Sciatic nerve (tissue), 2 donors: ENCODE data around the gene HDAC4. TPM values are rescaled to one million over a fixed set of nuclear protein-coding genes. Genes with fewer than 3 reads are reported as not detected.

Experiments
- ATAC-seq: fragments of 200-7000 bp; cut with Tn5 transposase; one replicate; pipeline ENCODE4 v1.9.1; 2020; ENCODE audit warnings: mild to moderate bottlenecking, moderate library complexity
- DNase-seq: peaks from one replicate; pipeline ENCODE4 v3.0.0-alpha.2; 2020; ENCODE audit warnings: low spot score
- intact Hi-C: fragments of 100-400 bp; cut with DNase I; formaldehyde crosslinking; loops from one replicate; pipeline ENCODE4 v1.14.2; 2022
- total RNA-seq: library from RNA; stranded (reverse); fragmentation: NEBNext Ultra II Directional; extraction: Animal tissue kit (Norgen Biotek cat#: 25700); gene quantifications from one replicate; pipeline ENCODE4 v1.2.1, GENCODE V29; 2021
- donor health status: DM: no; HTN: no; CAD: no.
- donor health status: DM: no; HTN: no; CAD: no.

HDAC4 gene
- total RNA-seq, 1 donor from 2014 or later: 99.5 TPM

DNA sequence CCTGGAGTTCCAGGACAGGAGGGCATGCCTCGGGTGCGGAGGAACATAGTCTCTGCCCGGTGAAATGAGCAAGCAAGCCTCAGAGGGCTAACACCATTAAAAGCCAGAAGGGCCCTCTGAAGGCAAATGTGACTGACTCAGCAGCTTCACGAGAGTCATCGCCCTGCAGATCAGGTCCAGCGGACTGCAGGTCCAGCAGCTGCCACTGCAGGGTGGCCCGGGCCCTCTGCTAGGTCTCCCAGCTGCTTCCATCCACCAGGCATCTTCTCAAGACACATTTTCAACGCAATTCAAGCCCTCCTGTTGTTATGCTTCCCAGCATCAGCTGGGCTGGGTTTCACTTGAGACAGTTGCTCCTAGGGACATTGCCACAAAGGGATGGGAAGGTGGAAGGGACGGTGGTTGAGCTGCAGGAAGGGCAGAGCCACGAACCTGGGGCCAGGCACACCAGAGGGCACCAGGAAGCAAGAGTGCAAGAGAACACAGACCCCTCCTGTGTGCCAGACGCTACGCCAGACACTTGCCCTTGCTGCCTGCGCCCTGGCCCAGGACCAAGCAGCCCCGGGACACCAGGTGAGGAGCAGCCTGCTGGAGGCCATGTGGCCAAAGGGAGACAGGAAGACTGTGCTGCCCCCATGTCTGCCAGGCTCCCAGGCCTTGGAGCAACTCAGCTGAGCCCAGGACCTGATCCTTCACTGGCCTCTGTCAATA, 173.0 kb downstream of the HDAC4 start:
- no peak for ATAC-seq
- no peak for DNase-seq
- intact Hi-C loops: no loop called here

DNA sequence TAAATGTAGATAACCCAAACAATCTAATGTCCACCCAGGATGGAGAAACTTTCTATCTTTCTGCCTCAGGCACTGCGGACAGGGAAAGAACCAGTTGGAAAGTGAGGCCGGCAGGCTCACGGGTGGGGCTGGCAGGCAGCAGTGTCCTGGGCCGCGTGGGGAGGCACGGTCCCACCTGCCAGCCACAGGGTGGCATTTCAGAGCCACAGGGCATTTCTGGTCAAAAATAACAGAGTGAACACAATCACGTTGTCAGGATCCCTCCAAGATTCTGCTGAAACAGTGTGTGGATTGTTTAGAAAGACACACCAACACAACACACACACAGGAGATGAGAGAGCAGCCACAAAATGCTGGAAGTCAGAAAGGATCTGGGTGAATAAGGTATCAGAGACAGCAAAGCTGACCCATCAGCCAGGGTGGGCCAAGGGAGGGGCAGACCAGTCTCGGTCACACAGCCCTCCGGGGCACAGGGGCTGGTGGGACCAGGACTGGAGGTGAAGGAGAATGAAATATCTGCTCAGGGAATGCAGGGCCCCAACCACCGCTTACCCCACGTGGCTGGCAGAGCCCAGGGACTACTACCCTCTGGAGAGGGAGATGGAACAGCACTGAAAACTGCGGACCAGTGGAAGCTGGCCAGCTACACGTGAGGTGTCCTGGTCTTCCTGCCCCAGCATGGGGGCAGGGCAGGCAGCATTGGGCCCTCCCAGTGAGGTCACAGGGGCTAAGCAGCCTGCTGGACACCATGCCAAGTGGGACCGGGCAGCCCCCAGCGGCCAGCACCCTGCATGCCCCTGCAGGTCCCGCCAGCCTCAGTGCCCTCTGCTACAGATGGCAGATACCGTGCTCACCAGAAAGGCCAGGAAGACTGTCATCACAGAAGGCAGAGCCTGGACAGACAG, 173.9 kb downstream of the HDAC4 start:
- DNase-seq (no peak), ATAC-seq (peak; percentile 5)
- intact Hi-C loops: no loop called here

DNA sequence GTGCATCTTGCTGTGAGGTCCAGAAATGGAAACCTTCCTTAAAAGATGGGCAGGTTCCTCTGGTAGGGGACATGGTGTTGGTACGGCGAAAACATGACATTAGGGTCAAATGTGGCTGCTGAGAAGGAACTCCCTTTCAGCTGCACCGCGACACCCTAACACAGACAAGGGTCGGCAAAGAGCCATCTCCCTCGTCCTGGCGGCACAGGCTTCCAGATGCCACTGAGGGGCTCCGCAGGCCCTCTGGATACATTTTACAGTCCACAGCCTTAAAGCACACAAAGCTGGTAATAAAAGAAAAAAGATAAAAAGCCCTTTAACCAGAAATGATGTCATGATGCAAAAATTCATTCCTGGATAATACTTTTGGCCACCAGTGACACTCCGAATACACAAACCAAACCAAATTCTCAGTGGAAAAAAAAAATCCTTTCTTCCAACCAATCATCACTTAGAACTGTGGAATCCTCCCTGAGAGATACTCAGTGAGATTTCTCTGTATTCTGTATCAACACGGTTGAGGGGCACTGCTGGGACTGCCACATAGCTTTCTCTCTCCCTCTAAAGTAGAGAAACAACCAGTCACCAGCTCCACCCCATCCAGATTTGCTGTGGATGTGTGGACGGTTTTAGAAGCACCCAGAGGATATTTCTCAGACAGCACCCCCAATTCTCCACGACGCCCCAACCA, 174.8 kb downstream of the HDAC4 start:
- ATAC-seq: peak; percentile 50
- DNase-seq: no peak
- intact Hi-C loops: no loop called here

DNA sequence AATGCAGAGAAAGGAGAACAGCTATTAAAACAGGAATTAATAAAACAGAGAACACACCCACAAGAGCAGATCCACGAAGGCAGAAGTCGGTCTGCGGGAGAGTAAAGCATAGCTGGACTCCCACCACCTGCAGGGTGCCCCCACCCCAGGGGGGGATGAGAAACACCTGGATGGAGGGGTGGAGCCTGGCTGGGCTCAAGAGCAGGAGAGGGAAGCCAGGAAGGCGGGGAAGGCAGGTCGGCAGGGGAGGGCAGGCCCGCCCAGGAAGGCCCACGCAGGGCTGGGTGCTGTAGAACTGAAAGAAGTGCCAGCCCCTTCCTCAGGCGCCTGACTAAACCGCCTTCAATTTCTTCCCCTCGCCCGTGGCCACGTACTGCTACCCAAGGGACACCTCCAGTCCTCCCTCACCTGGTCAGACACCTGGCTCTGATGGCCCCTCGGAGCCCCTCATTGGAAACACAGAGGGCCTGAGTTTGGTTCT, 175.4 kb downstream of the HDAC4 start:
- intact Hi-C loops: no loop called here
- DNase-seq (no peak), ATAC-seq (no peak)

DNA sequence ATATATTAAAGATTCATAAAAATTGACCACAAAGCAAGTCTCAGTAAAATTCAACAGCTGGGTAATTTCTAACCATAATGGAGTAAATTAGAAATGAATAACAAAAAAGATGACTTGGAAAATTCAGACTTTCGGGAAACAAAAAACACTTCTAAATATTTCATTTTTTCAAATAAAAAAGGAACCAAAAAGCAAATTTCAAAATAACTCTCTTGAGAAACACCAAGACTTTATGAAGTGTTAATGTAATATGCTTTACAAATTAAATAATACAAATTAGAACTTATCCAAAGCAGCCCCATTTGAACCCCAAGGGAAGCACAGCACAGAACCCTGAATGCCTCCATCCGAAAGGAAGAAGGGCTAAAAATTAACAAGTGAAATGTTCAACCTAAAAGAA, 175.9 kb downstream of the HDAC4 start:
- intact Hi-C loops: no loop called here
- DNase-seq: no peak

DNA sequence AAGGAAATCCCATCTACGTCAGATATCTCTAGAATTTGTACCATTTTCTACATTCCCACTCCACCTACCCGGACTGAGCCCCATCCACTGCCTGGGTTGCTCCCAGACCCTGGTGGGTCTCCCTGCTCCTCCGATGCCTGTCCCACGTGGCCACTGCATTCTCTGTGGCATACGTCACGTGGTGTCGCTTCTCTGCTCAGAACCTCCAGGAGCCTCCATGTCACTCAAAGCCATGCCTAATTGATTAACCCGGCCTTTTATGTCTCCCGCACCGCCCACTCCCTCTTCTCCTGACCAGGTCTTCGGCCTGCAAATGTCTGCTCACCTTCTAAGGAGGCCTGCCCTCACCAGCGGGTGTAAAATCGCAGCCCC, 176.6 kb downstream of the HDAC4 start:
- no peak for DNase-seq
- intact Hi-C loops: no loop called here
- ATAC-seq: no peak

More for the DNA sequence above, 175.9 kb downstream of the HDAC4 start:
- no peak for ATAC-seq

DNA sequence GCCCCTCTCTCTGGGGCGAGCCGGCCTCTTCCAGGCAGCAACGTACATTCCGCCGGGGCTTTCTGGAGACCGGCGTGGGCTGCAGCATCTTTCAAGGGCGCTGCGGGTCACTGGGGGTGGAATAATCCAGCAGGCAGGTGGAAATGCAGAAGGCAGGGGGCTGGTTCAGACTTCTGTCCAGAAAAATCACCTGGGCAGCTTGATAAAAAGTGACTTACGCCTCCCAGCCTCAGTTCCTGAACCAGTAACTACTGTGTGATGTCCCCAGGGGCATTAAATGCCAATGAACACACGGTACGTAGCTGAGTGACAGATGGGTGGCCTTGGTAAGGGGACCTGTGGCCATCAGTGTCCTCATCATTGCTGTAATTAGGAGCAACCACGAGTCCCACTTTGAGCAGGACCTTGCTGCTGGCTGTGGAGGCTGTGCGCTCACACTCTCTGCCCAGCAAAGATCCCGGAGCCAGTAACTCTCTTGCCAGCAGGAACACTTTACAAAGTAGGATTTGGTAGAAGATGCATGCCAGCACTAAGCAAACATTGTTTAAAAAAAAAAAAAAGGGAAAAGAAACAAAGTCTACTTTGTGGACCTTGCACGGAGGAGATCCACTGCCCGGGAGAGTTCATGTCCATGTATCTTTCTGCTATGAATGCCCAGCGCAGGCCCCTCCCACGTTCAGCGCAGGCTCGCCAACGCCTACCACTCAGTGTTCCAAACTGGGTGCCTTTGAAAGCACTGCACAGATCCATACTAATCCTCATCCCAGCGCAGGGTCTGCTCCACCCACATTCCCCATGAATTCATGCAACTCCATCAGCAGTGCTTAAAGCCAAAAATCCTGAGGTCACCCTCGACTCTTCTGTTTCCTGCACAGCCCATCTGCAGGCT, 177.3 kb downstream of the HDAC4 start:
- intact Hi-C loops: no loop called here
- DNase-seq (peak; percentile 58), ATAC-seq (peak; percentile 56)

DNA sequence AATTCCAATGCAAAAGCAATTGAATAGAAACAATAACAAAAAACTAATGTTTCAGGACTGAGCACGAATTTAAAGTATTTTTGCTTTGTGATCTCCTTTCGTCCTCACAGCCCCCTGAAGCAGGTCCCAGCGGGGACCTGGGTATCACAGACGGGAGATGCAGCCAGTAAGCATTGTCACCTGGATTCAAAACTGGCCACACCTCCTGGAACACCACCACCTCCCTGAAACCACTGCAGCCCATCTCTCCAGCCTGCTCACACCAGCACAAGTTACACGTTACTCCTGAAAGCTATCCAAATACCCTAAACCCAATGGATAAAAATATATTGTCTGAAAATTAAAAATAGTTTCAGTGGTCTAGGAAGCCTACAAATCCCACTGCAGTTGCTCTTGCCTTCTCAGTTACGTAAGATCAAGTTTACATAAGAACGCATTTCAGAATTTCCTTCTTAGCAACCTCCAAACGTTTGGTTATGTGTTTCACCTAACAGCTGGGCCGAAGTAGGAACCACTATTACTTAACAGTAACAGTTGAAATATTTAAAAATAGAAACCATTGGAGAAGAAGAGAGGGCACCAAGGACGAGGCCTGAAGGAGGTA, 178.0 kb downstream of the HDAC4 start:
- DNase-seq: peak; percentile 53
- intact Hi-C loops: no loop called here
- ATAC-seq: peak; percentile 8

DNA sequence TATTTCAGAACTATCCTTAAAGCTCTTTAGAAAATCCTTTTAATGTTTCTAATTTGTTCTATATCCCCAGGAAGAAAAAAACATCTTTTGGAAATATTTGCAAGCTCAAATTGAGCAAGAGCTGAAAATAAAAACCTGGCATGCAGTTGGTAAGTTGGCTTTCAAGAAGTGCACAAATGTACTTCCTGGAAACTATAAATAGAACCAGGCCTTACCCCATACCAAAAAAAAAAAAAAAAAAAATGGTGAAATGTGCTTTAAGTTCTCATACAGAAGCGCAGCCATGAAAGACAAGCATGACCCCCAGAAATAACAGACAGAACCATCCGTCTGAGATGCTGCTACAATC, 178.5 kb downstream of the HDAC4 start:
- ATAC-seq (peak; percentile 39), DNase-seq (no peak)
- intact Hi-C loops: no loop called here

DNA sequence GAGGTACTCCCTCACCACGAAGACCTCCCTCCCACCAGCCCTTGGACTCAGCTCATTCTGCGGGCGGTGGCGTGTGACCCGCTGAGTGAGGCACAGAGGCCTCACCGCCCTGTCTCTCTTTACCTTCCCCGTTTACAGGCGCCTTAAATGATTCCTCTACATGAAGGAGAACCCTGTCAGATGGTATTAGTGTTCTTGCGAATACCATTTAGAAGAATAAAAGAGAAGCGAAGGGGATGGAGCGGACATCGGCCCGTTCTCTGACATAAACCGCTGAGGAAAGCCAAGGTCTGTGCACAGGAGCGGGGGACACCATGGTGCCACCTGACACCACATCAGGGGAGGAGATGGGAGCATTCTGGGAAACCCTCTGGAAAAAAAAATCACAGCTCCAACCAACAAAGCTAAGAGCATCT, 179.8 kb downstream of the HDAC4 start:
- ATAC-seq (no peak), DNase-seq (peak; percentile 44)
- intact Hi-C loops: no loop called here

DNA sequence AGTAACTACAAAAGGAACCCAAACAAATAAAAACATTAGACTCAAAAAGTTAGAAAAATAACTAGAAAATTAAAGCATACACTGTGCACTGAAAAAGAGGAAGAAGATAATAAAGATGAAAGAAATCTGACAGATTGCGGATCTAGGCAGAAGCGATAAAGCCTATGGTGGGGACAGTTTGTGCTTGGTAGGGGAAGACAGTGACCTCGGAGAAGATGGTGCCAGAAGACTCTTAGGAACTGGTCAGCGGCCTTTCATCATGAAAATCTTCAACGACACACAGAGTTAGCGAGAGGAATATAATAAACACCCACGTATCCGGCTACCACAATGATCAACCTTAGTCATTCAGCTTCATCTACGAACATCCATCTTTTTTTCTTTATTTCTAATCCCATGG, 180.5 kb downstream of the HDAC4 start:
- DNase-seq: no peak
- intact Hi-C loops: no loop called here
- no peak for ATAC-seq

DNA sequence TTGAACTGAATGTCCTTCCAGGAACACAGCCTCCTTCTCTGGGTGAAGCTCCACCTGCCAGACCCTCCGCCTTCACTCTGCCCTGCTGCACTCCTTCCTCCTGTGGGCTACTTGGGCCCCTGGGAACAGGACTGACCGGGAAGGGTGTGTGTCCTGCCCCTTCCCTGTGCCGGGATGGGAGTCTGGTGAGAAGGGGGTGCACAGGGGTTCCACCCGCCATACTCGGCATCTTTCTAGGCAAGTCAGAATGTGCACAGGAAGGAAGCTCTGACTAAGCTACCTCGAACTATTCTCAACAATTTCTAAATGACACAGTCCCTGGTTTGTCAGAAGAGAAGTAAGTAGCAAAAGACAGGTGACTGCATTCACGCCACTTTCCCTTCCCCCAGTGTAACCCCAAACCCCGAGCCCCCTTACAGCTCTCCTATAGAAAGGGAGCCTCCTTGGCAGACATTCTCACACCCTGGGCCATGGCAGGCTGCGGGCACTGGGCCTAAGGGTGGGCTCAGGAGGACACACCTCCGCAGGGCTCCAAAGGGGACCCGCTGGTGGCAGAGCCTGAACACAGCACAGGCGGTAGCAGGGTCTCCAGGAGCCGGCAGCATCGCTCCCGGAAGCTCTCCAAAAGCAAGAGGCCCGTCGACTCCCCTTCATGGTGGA, 184.1 kb downstream of the HDAC4 start:
- no peak for ATAC-seq
- intact Hi-C loops: no loop called here
- no peak for DNase-seq

DNA sequence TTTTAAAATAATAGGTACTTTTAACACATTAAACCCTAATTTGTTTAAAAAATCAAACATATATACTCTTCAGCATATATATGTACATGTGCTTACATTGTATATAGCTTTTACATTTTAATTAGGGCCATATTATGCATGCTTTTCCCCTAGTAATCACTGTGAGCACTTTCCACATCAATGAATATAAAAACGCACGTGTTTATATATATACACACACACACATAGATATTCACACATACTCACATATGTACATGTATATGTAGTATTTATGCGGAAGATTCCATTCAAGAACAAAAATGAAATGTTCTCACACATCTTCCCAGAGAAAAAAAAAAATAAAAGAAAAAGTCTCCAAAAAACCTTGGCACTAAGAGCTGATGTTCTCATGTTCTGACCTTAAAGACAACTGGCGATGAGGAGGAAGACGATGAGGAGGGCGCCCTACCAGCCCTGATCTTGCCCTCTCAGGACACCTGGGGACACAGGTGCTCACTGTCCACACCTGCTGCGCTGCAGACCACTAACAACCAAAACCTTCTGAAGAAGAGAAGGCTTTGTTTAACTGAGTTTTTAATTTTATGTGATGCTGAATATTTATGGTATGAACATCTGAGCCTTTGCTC, 184.7 kb downstream of the HDAC4 start:
- intact Hi-C loops: no loop called here
- DNase-seq (no peak), ATAC-seq (no peak)

DNA sequence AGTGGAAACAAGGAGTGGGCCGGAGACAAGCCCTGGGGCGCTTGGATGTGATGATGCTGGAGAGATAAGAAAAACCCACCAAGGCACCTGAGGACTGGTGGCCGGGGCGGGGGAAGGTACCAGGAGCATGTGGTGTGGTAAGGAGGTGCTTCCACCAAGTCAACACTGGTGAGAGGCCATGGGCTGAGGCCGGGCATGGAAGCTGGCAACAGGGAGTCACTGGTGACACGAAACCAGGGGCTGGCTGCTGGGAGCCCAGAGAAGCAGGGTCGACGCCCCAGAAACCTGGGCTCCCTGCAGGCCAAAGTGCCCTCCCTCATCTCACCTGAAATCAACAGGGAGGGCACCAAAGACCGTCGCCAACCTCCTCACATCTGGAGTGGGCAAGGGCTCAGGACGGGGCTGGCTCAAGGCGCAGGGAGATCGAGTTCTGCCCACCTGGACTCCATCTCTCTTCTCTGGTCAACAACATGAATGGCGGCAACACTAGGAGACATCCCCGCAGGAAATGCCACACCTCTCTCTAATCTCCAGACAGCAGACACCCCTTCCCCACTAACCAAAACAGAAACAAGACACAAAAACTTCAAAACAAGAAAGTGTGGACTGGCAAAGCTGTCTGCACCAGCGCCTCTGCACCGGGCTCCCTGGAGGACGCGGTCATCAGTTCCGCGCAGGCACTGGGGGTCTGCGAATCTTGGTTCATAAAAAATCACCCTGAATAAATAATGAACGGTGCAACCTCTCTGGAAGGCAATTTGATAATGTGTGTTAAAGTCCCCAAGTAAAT, 185.5 kb downstream of the HDAC4 start:
- DNase-seq: no peak
- intact Hi-C loops: no loop called here
- ATAC-seq: no peak

DNA sequence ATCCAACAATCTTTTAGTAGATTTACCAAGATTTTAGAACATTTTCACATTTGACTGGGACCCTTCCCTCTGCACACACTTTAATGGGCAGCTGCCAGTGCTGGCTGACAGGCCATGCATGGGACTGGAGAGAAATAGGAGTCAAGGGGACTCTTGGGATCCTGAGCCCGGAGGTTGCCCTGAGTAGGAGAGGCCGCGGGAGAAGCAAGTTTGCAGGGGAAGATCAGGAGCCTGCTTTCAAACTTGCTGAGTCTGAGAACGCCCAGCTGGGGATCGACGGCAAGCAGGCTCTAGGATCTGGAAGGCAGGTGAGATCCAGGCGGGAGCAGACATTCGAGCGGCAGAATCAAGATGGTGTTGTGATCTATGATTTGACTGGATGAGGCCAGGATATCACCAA, 186.1 kb downstream of the HDAC4 start:
- intact Hi-C loops: no loop called here
- no peak for DNase-seq
- ATAC-seq: no peak

DNA sequence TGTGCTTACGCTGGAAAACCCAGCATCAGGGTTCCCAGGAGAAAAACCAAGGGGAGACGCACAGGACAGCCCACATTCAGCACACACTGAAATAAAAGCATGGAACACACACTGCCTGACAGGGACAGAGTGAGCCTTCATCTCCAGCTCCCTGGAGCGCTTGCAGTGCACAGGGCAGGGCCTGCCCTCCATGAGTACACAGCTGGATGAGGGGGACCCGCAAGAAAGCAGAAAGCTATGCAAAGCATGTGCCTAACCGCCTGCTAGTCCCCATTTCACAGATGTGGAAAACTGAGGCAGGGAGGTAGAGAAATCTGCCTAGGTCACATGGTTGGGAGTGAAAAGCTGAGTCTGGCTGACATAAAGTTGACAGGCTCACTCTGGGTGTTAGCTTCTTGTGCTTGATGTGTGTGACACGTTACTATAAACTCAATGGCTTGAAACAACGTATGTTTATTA, 187.1 kb downstream of the HDAC4 start:
- intact Hi-C loops: no loop called here
- ATAC-seq (peak; percentile 68), DNase-seq (no peak)
